Activated T-cell treated with anti-CD3 and anti-CD28 coated beads, Interleukin-2, amount 50 U/mL, for 48 hours (primary cell): ENCODE measurements around the gene STK32C.
A peak's percentile ranks its signal among the peaks of the same experiment; 100 is the strongest.

Source experiments
- DNase-seq, 2 experiments: peaks; one replicate each; pipeline ENCODE4 v3.0.0-alpha.2; 2020

STK32C gene

DNA sequence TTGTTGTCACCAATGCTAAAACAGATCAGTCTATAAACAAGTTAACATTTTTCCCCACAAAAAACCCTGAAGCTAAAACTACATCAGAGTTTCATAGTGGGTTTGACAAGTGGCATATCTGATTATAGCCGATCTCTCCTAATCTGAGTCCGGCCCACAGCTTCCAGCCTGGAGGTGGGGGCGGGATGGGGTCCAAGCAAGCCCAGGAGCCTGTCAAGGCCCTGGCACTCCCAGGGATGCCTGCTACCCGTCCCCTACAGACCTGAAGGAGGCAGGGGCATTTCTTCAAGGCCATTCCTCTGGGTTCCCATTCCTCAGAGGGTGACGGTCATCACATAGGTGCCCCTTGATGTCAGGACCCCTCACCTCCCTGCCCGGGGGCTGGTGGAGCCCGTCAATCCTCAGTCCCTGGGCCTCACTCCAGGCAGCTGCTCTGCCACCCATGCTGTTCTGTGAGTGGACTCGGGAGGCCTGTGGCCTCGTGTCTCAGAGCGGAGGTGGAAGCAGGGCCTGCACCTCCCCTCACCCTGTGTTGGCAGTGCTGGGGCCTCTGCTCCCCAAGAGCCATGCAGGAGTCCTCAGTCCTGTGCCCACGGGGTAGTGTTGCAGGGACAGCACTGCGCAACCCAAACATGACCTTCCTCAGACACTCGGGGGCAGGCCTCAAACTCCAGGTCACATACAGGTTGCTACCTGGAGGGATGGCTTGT is 112.2 kb downstream of the STK32C start:
- no peak for DNase-seq

DNA sequence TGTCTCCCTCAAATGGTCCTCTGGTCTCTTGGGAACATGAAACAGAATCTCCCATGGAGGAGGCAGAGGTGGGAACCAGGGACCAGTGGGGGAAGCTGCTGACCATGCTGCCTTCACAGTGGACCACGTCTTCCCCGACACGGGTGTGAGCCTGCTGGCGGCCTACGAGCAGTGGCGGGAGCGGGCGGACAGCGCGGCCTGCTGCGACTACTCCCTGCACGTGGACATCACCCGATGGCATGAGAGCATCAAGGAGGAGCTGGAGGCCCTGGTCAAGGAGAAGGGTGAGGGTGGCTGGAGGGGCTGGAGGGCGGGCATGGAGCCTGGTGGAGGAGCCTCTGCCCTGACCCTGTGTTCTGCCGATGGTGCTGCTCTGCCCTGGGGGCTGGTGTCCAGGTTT is 113.0 kb downstream of the STK32C start:
- DNase-seq: no peak

DNA sequence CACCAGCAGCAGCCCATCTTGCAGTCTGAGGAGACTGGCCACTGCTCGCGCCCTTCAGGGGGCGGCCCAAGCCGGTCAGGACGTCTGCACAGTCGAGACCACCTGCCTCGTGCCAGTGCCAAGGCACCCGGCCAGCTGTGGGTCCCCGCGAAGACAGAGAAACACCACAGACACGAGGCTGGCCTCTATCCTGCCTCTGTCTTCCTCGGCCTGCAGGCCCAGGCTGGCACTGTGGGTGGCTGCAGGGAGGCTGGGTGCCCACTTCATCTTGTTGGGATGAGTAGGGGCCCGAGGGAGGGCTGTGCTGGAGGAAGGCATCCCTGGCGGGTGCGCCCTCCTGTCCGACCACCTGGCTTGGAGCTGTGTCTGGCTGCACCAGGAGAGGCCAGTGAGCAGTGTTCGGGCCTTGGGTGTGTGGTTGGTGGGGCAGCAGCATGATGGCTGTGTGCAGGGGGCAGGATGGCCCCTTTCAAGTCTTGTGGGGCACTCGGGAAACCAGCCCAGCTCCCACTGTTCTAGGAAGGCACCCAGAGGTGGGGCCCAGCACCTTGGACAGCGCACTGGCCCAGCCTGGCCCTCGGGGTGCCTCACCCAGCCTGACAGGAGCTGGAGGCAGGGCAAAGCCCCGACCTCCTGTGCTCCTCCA is 113.7 kb downstream of the STK32C start:
- DNase-seq: peak in 1 of 2 experiments; percentile 43

DNA sequence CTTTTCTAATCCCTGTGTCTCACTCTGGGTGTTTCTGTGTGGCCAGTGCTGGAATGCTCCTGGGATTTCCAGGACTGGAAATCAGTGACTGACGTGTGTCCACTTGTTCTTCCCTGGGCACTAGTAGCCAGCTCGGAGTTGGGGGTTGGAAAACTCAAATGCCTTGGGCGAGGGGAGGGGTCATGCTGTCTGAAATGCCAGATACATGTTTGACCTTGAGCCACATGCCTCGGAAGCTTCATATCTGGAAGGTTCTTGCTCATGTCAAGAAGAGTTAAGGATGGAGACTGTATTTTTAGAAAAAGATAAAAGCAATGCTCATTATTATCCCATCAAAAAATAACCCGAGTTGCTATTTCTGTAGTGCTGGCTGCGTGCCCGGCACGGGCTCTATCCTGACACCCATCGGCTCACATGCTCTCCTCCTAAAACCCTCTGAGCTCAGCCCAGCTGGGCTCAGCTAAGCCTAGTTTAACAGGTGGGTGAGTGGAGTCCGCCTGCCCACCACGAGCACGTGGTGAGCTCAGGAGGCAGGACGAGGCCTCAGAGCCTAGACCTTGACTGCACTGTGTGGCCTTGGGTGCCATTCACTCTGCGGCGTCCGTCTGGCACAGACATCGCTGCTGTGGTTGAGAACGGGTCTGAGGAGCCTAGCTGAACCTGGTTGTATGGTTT is 114.6 kb downstream of the STK32C start:
- DNase-seq: no peak

DNA sequence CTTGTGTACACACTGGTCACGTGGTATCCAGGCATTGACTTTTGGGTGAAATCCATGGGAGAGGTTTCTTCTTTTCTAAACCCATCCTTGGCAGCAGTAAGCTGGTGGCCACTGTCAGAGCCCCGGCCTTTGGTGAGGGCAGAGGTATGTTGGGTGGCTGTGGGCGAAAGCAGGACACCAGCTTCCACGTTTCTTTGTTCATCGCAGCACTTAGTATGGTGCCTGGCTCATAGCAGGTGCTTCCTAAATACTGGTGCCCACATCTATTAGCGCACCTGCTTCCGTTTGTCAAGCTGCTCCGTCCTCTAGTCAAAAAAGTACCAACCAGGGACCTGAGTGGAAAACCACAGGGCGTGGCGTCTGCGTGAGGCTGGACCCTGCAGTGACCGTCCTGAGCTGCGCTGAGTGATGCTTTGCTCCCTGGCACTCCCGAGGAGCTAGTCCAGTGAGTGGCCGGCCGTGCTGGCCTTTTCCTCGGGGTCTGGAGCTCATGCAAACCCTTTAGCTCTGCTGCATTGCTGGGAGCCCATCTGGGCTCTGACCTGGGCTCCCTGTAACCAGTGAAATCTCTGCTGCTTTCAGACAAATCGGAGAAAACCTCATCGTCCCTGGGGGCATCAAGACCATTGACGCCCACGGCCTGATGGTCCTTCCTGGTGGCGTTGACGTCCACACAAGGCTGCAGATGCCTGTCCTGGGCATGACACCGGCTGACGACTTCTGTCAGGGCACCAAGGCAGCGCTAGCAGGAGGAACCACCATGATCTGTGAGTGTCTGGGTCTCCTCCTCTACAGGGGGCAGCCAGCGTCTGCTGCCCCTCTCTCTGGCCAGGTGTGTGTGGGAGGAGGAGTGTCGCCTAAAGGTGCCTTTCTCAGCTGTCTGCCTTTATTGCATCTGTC is 115.4 kb downstream of the STK32C start:
- DNase-seq: no peak

DNA sequence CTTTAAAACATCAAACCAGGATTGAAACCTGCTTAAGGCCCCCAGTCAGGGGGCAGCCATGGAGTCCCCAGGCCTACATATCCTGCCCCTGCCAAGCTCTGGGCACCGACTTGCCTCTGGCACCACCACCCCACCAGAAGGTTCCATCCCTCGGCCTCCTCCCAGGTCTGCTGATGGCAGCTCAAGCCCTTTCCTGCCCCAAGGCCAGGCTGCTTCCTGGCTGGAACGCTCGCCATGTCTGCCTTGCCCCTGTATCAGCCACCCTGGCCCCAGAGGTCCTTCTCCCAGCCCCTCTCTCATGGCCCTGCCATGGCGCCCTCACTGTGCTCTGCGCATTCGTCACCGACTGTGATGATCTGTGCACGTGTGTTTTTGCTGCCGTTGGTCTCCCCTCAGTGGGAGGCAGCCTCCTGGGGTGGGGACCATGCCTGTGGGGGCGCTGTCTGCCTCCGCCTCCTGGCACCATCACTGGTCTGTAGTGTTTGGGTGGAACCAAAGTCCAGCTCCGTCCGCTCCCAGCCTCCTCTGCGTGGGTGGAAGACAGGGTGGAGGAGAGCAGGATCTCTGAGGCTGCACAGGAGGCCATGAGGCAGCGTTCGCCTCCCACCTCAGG is 117.8 kb downstream of the STK32C start:
- no peak for DNase-seq

DNA sequence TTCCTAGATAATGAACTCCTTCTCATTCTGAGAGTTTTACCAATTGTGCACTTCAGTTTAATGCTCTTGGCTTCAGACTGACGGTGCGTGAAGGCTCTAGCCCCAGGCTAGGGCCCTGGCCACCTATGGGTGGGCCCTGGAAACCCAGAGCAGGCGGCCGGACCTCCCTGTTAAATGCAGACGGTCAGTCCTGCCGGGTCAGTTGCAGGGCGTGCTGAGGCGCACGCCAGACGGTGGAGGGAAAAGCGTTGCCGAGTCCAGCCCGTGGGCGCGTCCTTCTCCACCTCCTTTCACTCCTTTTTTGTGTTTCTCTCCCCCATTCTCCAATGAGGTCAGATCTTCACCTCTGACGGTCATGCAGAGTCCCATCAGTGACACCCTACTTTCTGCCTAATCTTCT is 118.7 kb downstream of the STK32C start:
- no peak for DNase-seq

DNA sequence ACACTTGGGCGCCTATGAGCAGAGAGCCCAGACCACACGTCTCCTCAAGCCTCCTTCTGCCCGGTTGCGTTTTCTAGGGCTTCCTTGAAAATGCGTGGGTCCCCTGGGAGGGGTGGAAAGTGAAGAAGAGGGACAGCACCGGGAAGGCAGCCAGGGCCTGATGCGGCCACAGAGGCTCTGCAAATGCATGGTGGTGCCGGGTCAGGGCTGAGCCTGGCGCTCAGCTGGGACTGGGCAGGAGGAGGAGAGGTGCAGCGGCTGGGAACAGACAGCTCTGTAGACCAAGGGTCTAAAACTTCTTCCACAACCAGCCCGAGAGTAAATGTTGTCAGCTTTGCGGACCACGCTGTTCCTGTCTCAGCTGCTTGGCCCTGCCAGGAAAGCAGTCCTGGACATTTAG is 119.4 kb downstream of the STK32C start:
- no peak for DNase-seq

DNA sequence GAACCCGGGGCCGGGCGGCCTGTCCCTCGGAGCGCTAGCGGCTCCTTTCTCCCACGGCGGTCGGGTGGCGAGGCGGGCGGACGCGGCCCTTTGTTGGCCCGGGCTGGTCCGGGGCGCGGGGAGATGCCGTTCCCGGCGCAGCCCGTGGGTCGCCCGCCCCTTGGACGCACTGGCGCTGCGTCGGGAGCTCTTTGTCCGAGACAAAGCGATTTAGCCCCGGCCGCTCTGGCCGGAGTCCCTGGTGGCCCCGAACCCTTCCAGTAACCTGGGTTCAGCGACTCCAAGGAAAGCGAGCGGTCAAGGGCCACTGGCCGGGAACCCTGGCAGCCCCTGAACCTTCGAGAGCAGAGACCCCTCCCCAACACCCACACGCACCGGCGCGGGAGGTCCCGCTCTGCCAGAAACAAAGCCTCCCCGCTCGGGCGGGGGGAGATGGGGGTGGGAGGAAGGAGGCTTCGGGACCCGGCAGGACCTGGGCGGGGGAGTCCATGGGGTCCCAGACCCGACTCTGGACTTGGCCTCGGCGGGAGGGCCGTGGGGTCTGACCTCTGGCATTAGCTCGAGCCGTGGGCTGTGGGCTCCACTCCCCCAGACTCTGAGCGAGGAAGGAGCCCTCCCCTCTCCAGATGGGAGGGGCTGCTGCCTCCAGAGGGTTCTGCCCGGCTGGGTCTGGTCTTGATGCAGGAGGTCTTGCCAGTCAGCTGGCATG is 120.2 kb downstream of the STK32C start:
- DNase-seq: no peak

DNA sequence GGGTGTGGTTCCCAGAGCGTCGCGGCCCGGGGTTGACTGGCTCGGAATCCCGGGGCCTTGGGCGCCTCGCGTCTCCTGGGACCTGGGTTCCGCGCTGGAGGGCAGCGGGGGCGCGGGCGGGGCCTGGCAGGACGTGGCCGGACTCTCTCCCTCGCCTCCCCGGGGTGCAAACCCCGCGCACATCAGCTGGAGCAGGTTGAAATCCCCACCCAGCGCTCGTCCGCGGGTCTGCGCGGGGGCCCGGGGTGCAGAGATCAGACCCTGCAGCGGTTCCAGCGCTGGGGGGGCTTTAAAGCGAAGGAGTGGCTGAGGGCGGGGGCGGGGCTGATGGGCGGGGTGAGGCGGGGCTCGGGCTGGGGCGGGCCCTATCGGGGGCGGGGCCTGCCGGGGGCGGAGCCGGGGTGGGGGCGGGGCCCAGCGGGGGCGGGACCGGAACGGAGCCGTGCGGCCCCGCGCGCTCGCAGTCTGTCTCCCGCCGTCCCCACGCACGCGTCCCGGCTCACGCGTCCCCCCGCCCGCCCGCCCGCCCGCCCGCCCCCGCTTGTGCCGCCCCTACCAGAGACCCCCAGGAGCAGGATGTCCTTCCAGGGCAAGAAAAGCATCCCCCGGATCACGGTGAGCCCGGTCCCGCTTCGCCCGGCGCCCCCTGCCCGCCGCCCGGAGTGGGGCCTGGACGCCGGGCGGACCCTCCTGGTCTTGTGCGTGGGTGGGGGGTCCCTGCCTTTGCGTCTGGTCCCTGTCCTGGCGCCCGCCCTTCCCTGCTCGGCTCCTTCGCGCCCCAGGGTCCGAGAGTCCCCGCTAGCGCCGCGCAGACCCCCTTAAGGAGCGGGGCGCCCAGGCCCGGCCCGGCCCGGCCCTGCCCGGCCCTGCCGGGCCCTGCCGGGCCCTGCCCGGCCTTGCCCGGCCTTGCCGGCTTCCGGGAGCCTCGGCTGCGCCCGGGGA is 121.0 kb downstream of the STK32C start, which contains the start of gene DPYSL4:
Gene DPYSL4, plus strand, starts transcription at position 461 of the 942 bp plus-strand sequence. Its CDS starts 116 bp downstream, at position 577.
- DNase-seq: peak; percentile 45 to 53

DNA sequence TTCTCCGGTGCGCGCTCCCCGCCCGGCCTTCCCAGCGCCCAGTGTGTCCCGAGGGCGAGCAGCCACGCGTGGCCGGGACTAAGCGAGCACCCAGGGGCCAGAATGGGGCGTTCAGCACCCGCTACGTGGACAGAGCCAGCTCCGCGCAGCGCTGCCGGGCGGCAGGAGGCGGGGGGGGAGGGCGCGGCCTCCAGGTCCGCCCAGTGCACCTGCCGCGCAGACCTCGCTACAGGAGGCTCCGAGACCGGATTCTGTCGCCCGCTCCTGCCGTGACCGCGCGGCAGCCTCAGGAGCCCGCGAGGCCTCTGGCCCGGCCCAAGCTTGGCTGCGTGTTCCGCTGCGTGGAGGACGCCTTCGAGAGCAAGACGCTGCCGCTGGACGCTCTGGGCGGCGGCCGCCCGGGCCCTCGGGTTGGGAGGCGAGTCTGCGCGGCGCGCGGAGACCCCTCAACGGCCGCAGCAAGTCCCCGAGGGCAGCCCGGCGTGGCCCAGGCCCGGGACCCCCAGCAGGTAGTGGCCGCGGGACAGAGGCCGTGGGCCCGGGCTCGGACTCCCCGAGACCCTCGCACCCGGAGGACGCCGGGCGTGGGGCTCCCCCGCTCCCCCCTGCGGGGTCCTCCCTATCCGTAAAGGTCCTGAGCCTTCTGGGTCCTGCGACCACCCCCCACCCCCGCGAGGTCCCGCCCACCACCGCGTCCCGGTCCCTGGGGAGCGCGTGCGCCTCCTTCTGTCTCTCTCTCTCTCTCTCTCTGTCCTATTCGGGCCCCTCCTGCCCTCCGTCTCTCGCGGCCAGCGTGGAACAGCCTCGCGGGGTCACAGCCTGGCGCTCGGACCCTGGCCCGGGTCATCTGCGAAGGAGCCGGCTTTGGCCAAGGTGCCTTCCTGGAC is 121.9 kb downstream of the STK32C start:
- DNase-seq: peak; percentile 48 to 65

DNA sequence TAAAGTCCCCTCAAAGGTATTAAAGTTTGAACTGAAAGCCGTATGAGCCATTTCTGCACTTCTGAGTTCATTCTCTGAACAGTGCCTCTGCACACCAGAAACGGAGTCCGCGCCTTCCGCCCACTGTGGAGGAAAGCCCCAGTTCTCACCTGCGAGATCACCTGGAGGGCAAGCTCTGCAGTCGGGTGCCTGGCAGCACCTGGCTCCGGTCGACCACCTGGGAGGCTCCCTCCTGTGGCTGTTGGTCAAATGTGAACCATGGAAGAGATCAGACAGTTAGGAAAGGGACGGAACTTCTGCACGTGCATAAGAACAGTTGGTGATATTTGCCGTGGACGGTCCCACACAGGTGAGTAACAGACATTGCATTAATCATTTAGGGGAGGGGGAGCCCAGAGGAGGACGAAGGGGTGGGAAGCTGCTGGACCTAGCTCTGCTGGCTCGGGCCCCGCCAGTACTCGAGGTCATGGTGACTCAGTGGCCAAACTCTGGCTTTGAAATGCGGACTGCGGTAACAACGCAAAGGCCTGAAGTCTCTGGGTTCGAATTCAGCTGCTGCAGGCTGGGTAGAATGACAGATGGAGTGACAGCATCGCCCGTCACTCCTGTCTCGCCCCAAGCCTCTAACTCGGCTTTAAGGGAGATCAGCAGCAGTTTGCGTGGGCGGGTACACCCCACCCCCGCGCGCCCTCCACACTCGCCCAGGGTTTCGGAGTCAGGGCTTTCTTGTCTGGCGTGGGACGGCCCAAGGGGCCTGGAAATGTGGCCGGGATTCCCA is 122.7 kb downstream of the STK32C start:
- DNase-seq: no peak

DNA sequence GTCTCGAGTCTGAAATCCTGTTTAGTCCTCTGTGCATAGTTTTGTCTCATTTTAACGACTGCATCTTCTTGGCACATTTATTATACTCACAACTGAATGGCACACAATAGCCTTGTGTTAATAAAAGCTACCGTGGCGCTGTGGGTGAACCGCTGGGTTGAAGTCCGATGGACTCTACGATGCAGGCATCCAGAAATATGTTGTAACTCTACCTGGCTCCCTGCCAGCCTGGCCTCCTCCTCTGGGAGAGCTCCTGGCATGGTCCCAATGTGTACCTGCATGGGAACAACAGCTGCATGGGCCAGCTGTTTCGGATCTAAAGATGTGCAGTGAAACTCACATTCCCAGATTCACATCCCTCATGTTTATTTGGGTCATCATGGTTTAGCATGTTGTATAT is 124.7 kb downstream of the STK32C start:
- no peak for DNase-seq

DNA sequence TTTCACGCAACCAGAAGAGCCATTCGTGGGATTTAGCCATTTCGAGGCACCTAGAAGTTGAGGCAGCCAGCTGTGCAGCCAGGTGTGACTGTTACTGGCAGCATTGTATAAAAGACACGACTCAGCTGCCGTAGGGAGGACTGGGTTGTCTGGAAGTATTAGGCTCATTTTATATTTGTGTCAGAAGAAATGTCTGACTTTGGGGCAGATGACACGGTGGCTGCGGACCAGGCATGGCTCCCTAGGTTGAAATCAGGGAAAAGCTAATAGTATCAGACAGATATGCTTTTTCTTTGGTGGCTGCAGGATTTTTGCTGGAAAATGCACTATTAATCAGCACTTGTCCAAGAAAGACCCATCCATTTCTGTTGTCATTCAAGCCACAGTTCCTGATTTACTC is 125.2 kb downstream of the STK32C start:
- DNase-seq: no peak

DNA sequence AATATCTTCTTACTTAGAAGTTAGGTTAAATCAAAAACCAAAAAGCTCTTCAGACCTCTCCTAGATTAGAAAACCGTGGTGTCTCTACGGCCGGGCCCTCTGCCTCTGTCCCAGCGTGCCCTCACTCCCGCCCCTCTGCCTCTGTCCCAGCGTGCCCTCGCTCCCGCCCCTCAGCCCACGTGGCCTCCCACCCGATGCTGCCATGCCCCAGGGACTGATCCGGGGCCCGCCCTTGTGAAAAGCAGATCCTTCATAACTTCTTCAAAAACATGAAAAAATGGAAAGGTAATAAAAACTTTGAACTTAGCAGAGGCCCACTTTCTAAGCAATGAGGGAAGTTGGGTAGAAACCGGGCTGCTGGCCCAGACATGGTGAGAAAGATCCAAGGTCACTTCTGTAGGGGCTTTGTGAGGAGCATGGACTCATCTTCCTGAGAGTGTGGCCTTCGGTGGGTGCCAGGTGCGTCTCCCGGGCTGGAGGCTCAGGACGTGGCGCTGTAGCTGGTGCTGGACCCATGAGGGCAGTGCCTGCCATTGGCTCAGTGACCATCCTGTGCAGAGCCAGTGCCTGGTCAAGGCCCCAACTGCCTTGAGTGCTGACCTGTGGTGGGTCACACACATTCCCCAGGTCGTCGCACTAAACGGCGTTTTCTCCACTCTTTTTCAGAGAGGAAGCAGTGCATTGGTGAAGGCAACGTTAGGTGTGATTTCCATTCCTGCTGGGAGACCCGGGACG is 125.9 kb downstream of the STK32C start:
- DNase-seq: no peak

DNA sequence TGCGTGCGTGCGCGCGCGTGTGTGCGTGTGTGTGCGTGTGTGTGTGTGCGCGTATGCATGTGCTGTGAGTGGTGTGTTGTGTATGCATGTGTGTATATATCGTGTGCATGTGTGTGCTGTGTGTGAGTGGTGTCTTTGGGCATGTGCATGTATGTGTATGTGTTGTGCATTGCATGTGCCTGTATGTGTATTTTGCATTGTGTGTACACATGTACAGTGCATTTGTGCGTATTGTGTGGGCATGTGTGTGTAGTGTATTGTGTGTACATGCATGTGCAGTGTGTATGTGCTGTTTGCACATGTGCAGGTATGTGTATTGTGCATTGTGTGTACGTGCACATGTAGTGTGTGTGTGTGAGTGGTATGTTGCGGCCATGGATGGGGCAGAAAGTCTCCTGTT is 127.0 kb downstream of the STK32C start:
- DNase-seq: no peak

DNA sequence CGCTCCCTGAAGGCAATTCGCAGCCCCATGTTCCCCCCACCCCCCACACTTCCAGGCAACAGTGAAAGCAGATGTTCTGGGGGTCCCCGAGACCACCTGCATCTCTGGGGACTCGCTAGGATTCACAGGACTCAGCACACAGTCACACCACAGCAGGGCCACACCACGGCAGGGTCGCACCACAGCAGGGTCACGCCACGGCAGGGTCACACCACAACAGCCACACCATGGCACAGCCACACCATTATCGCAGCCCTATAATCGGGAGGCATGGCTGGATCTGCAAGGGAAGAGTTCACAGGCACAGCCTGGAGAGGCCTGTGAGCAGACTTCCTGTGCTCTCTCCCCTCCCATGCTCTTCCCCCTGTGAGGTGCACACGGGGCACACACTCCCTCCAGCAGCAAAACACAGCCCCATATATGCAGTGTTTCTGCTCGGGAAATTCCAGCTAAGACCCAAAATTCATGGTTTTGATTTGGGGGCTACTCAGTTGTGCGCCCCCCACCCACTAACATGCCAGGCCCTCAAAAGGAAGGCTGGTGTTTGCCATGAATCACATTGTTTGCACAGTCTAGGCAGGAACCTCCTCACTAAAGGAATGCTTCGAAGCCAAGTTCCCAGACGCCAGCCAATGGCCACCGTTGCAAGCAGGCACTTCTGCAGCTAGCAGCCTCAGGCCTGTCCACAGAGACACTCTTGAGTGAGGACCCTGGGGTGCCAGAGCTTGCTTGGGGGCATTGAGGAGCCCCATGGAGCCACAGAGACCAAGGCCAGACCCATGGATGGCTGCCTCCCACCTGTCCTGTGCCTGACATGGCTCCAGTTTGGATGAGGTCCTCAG is 128.0 kb downstream of the STK32C start:
- DNase-seq: no peak
